SK-N-SH (cell line): ENCODE measurements around the gene ICAM5. TPM values are rescaled to one million over a fixed set of nuclear protein-coding genes. Genes with fewer than 3 reads are reported as not detected.
A peak's percentile ranks its signal among the peaks of the same experiment; 100 is the strongest.

Experiments
- CTCF ChIA-PET: fragments of 300-600, 350-600 bp; formaldehyde crosslinking; extraction: SDS; loops from one replicate; lab custom pipeline; 2021; lab: Yijun Ruan, JAX
- POLR2A ChIA-PET: fragments of 350-600 bp; sonication (Branson Sonifier 250); formaldehyde crosslinking; extraction: SDS; loops from one replicate; lab custom pipeline; 2020; ENCODE audit warnings: antibody characterized with exemption, inconsistent platforms; lab: Yijun Ruan, JAX
- DNase-seq: peaks from one replicate; pipeline ENCODE4 v3.0.0; 2012
- H2AFZ ChIP-seq: fragments of 200-600 bp; sonication (generic); 2 replicates; pipeline ENCODE4 v1.8.1; 2016; ENCODE audit warnings: antibody characterized with exemption, mild to moderate bottlenecking, low read depth
- H3F3A ChIP-seq: fragments of 200-600 bp; sonication (generic); replicated peaks from 2 replicates; pipeline ENCODE3; 2016; ENCODE audit warnings: antibody characterized with exemption, mild to moderate bottlenecking; ENCODE audit not compliant: insufficient read depth
- H3K27ac ChIP-seq, 2 experiments: fragments of 200-500 bp in 1 of 2; fragments of 200-600 bp in 1 of 2; sonication (Bioruptor generic) in 1 of 2; sonication (generic), shearing (Covaris generic) in 1 of 2; 2 replicates each; pipeline versions ENCODE4 v1.5.1 to v1.6.1; 2014 to 2016; ENCODE audit warnings: low read depth in 2 of 2, inconsistent platforms in 1 of 2, low read length in 1 of 2, mild to moderate bottlenecking in 1 of 2, mixed read lengths in 1 of 2
- H3K27me3 ChIP-seq: fragments of 200-600 bp; sonication (generic), shearing (Covaris generic); 2 replicates; pipeline ENCODE4 v1.6.1; 2016; ENCODE audit warnings: mixed run types; ENCODE audit not compliant: insufficient read depth
- H3K36me3 ChIP-seq, 2 experiments: fragments of 200-500 bp in 1 of 2; fragments of 200-600 bp in 1 of 2; sonication (Bioruptor generic) in 1 of 2; sonication (generic) in 1 of 2; replicated peaks in 1 of 2; 2 replicates each; pipeline versions ENCODE3 to v1.5.1; 2014 to 2016; ENCODE audit warnings: low read length in 1 of 2, mild to moderate bottlenecking in 1 of 2; ENCODE audit not compliant: insufficient read depth in 2 of 2, control insufficient read depth in 1 of 2
- H3K4me1 ChIP-seq, 2 experiments: fragments of 200-500 bp in 1 of 2; fragments of 200-600 bp in 1 of 2; sonication (Bioruptor generic) in 1 of 2; sonication (generic), shearing (Covaris generic) in 1 of 2; 2 replicates each; pipeline versions ENCODE4 v1.5.1 to v1.6.1; 2014 to 2016; ENCODE audit warnings: low read depth in 1 of 2, low read length in 1 of 2, mixed run types in 1 of 2; ENCODE audit not compliant: insufficient read depth in 2 of 2, control insufficient read depth in 1 of 2
- H3K4me2 ChIP-seq: fragments of 200-600 bp; sonication (generic), shearing (Covaris generic); 2 replicates; pipeline ENCODE4 v1.6.1; 2017; ENCODE audit warnings: mixed run types
- H3K4me3 ChIP-seq, 2 experiments: fragments of 200-500 bp in 1 of 2; fragments of 200-600 bp in 1 of 2; sonication (Bioruptor generic) in 1 of 2; sonication (generic), shearing (Covaris generic) in 1 of 2; 2 replicates each; pipeline versions ENCODE4 v1.5.1 to v1.8.1; 2014 to 2016; ENCODE audit warnings: low read depth in 2 of 2, inconsistent platforms in 1 of 2, low read length in 1 of 2, mild to moderate bottlenecking in 1 of 2, mixed read lengths in 1 of 2, moderate library complexity in 1 of 2
- H3K79me2 ChIP-seq: fragments of 200-600 bp; sonication (generic); 2 replicates; pipeline ENCODE4 v1.8.1; 2017; ENCODE audit warnings: mild to moderate bottlenecking; ENCODE audit not compliant: insufficient read depth
- H3K9ac ChIP-seq: fragments of 200-600 bp; sonication (generic); 2 replicates; pipeline ENCODE4 v1.6.1; 2017; ENCODE audit warnings: mixed run types
- H3K9me2 ChIP-seq: fragments of 200-600 bp; sonication (generic); 2 replicates; pipeline ENCODE4 v1.6.1; 2017; ENCODE audit warnings: mixed run types
- H3K9me3 ChIP-seq: fragments of 200-600 bp; sonication (generic); 2 replicates; pipeline ENCODE4 v1.6.1; 2017; ENCODE audit warnings: mixed run types, mild to moderate bottlenecking, moderate library complexity
- H4K20me1 ChIP-seq: fragments of 200-600 bp; sonication (generic); 2 replicates; pipeline ENCODE4 v1.6.1; 2017; ENCODE audit warnings: mild to moderate bottlenecking, mixed run types; ENCODE audit not compliant: insufficient read depth
- FOSL2 ChIP-seq: IDR thresholded peaks from 2 replicates; pipeline ENCODE4 v1.4.0; 2012; ENCODE audit warnings: low read depth, mild to moderate bottlenecking, moderate library complexity, borderline replicate concordance
- FOXM1 ChIP-seq: IDR thresholded peaks from 2 replicates; pipeline ENCODE4 v1.4.0; 2012; ENCODE audit warnings: low read depth, mild to moderate bottlenecking
- GABPA ChIP-seq: IDR thresholded peaks from 2 replicates; pipeline ENCODE4 v1.4.0; 2012; ENCODE audit warnings: low read depth, mild to moderate bottlenecking
- JUND ChIP-seq: IDR thresholded peaks from 2 replicates; pipeline ENCODE4 v1.4.0; 2012
- MEF2A ChIP-seq: IDR thresholded peaks from 2 replicates; pipeline ENCODE4 v1.4.0; 2012; ENCODE audit warnings: low read depth, borderline replicate concordance
- MXI1 ChIP-seq: IDR thresholded peaks from 2 replicates; pipeline ENCODE4 v1.6.1; 2012; ENCODE audit warnings: mild to moderate bottlenecking, low read depth, low read length, improper control_type of control experiment
- NRF1 ChIP-seq: IDR thresholded peaks from 2 replicates; pipeline ENCODE4 v1.6.1; 2012; ENCODE audit warnings: low read depth, mild to moderate bottlenecking, low read length
- POLR2AphosphoS5 ChIP-seq: IDR thresholded peaks from 2 replicates; pipeline ENCODE4 v1.6.1; 2012; ENCODE audit warnings: low read depth, low read length
- RAD21 ChIP-seq: IDR thresholded peaks from 2 replicates; pipeline ENCODE4 v1.6.1; 2012; ENCODE audit warnings: mild to moderate bottlenecking, low read length
- RFX5 ChIP-seq: IDR thresholded peaks from 2 replicates; pipeline ENCODE4 v1.6.1; 2012; ENCODE audit warnings: mild to moderate bottlenecking, improper control_type of control experiment, low read length
- TAF1 ChIP-seq: IDR thresholded peaks from 2 replicates; pipeline ENCODE4 v1.6.1; 2012; ENCODE audit warnings: low read depth, mild to moderate bottlenecking, low read length, moderate library complexity, borderline replicate concordance
- TCF12 ChIP-seq: IDR thresholded peaks from 2 replicates; pipeline ENCODE4 v1.4.0; 2012
- TEAD4 ChIP-seq: IDR thresholded peaks from 2 replicates; pipeline ENCODE4 v1.4.0; 2012; ENCODE audit warnings: mild to moderate bottlenecking, borderline replicate concordance; ENCODE audit not compliant: insufficient read depth
- WGBS: methylation state at CpG from one replicate; pipeline ENCODE4 v1.1.6; 2017; ENCODE audit warnings: low lambda C conversion rate; 5-methylcytosine and 5-hydroxymethylcytosine counted together
- polyA plus RNA-seq, 3 experiments: library from polyadenylated mRNA; depleted of rRNA; stranded (reverse); fragments of >200 nt; gene quantifications; 2 replicates each; pipeline ENCODE4 v1.2.3, GENCODE V29; 2012
- TF ChIP-seq, protein P1 (sequence below): IDR thresholded peaks from 2 replicates; pipeline ENCODE4 v1.4.0; 2012; ENCODE audit warnings: low read depth
- TF ChIP-seq, protein P2 (sequence below): IDR thresholded peaks from 2 replicates; pipeline ENCODE4 v1.4.0; 2012; ENCODE audit warnings: low read depth, borderline replicate concordance
- TF ChIP-seq, protein P3 (sequence below): fragments of 200-600 bp; sonication (generic); IDR thresholded peaks from 2 replicates; pipeline ENCODE4 v1.6.1; 2017; ENCODE audit warnings: antibody characterized with exemption, mild to moderate bottlenecking, moderate library complexity
- TF ChIP-seq, protein P4 (sequence below): fragments of 150-350 bp; IDR thresholded peaks from 2 replicates; pipeline ENCODE4 v1.6.1; 2016; ENCODE audit warnings: mild to moderate bottlenecking, low read depth, low read length

The ICAM5 gene
- polyA plus RNA-seq, 1 of the 3 experiments (the other 2 are of a cell fraction) = 5.2 TPM

DNA sequence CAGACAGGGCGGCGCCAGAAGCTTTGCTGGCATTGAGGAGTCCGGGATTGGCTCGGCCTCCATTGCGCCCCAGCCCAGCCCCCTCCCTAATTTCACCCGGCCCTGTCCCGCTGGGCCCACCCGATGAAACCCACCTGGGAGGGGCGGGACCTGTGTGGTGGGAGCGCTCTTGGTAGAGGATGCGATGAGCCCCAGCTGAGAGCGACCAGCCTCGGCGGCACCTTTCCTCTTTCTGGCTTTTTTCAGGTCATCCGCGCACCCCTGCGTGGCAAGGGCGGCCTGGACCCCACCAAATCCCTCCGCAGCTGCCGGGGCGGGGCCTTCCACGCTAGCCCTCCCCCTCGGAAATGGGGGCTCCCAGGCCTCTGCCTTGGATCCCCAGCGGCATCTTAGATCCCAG is 19.7 kb downstream of the ICAM5 start, which contains the start of gene ZGLP1:
Gene ZGLP1, minus strand, starts transcription at position 393 of the 400 bp plus-strand sequence.
- no peak within 1 kb of the TSS for H3K4me2 ChIP-seq
- WGBS = 87% methylated on average over 19 of the region's 24 CpGs

DNA sequence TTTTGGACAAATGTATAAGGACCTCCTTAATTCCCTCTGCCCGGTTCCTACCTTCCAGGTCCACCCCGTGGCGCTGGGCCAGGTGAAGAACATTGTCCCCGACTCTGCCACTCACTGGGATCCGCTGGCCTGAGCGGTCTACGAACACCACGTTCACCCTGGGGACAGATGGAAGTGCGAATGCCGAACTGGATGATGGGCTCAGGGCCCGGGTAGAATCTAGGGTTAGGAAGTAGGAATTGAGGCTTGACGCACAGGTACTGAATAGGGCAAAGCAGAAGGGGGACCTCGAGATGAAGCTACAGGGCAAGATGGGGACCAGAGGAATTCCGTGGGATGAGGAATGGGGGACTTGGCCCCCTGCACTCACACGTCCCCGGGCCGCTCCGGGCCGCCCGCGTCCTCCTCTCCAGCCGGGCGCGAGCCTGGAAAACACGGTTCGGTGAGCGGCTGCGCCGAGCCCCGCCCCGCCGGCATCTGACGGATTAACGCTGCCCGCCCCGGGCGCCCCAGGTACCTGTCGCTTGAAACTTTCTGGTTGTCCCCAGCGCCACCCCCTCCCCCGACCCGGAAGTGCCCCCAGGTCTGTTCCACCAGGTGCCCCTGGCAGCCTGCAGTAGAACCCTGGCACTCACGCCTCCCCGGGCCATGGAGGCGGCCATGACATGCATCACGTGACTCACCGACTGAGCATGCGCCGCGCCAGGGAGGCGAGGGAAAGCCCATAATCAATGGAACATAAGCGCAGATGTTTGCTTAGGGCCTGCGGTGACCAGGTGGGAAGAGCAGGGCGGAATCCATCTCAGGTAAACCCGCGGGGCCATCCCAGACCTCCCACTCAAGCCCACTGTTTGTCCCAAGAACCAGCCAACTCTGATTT is 25.8 kb downstream of the ICAM5 start, which contains the start of gene FDX2:
Gene FDX2, minus strand, starts transcription at position 681 of the 880 bp plus-strand sequence. Its CDS starts 19 bp downstream, at position 662.
- ChIA-PET CTCF (interaction anchor here (0.5 to 3.2 kb wide), 8 partner anchors 15 to 75 kb away, joined by 3 to 16 read pairs (median 4); partner anchors contain the start of gene ICAM1), POLR2A (interaction anchor here (1.1 to 1.4 kb wide), 2 partner anchors 10 to 44 kb away, joined by 5 to 8 read pairs; no protein-coding TSS in a partner anchor)
- WGBS = 4% methylated on average over 16 of the region's 55 CpGs
- no peaks in the 10 kb centered on the region for H4K20me1 ChIP-seq
- DNase-seq = peak; percentile 97
- peak within 1 kb of the TSS; percentile 86 for H2AFZ ChIP-seq
- H3K79me2 ChIP-seq = peaks cover 12% of the 10 kb centered on the region; the same call in 1 of the 2 replicates
- H3K27ac ChIP-seq = peak within 1 kb of the TSS; percentile 37 to 85
- H3K36me3 ChIP-seq = peaks cover 4 to 19% of the 10 kb centered on the region in 2 experiments
- no peaks in the 10 kb centered on the region for H3K27me3 ChIP-seq
- peak within 1 kb of the TSS; percentile 68 for H3K9ac ChIP-seq
- no peaks in the 10 kb centered on the region for H3K9me2 ChIP-seq
- peak within 1 kb of the TSS; percentile 73 to 79 for H3K4me3 ChIP-seq
- peaks cover 6% of the 10 kb centered on the region for H3F3A ChIP-seq
- H3K4me1 ChIP-seq = peaks cover 0 to 17% of the 10 kb centered on the region in 2 experiments; a peak in 1 of 4 replicates
- no peaks in the 10 kb centered on the region for H3K9me3 ChIP-seq
- H3K4me2 ChIP-seq = peak within 1 kb of the TSS; percentile 87
- no peak for TF ChIP-seq RAD21
- no peak; the same call in 1 of the 2 replicates for TF ChIP-seq RFX5
- TF ChIP-seq, protein P1, sequence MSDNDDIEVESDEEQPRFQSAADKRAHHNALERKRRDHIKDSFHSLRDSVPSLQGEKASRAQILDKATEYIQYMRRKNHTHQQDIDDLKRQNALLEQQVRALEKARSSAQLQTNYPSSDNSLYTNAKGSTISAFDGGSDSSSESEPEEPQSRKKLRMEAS = peak; percentile 91
- no peak for TF ChIP-seq MEF2A
- no peak for TF ChIP-seq FOXM1
- TF ChIP-seq, protein P2, sequence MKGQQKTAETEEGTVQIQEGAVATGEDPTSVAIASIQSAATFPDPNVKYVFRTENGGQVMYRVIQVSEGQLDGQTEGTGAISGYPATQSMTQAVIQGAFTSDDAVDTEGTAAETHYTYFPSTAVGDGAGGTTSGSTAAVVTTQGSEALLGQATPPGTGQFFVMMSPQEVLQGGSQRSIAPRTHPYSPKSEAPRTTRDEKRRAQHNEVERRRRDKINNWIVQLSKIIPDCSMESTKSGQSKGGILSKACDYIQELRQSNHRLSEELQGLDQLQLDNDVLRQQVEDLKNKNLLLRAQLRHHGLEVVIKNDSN = peak; percentile 98
- TF ChIP-seq POLR2AphosphoS5 = peak; percentile 95
- no peak; the same call in 1 of the 2 replicates for TF ChIP-seq JUND
- no peak for TF ChIP-seq FOSL2

More for the DNA sequence above, 19.7 kb downstream of the ICAM5 start, which contains the start of gene ZGLP1:
- Histone ChIP-seq H3F3A (no peaks in the 10 kb centered on the region), H3K27ac (no peak within 1 kb of the TSS), H3K79me2 (peaks cover 2% of the 10 kb centered on the region; the same call in 1 of the 2 replicates), H3K9ac (no peak within 1 kb of the TSS), H3K9me3 (no peaks in the 10 kb centered on the region), H3K4me1 (no peaks in the 10 kb centered on the region), H4K20me1 (no peaks in the 10 kb centered on the region), H3K9me2 (no peaks in the 10 kb centered on the region), H3K4me3 (no peak within 1 kb of the TSS), H3K27me3 (no peaks in the 10 kb centered on the region), H3K36me3 (peaks cover 0 to 4% of the 10 kb centered on the region in 2 experiments), H2AFZ (no peak within 1 kb of the TSS)
- POLR2A ChIA-PET = no interaction called here
- DNase-seq = no peak
- CTCF ChIA-PET = interaction anchor here (0.6 to 1.4 kb wide), 5 partner anchors 15 to 81 kb away, joined by 3 to 5 read pairs (median 3); no protein-coding TSS in a partner anchor
- TF ChIP-seq, protein P3, sequence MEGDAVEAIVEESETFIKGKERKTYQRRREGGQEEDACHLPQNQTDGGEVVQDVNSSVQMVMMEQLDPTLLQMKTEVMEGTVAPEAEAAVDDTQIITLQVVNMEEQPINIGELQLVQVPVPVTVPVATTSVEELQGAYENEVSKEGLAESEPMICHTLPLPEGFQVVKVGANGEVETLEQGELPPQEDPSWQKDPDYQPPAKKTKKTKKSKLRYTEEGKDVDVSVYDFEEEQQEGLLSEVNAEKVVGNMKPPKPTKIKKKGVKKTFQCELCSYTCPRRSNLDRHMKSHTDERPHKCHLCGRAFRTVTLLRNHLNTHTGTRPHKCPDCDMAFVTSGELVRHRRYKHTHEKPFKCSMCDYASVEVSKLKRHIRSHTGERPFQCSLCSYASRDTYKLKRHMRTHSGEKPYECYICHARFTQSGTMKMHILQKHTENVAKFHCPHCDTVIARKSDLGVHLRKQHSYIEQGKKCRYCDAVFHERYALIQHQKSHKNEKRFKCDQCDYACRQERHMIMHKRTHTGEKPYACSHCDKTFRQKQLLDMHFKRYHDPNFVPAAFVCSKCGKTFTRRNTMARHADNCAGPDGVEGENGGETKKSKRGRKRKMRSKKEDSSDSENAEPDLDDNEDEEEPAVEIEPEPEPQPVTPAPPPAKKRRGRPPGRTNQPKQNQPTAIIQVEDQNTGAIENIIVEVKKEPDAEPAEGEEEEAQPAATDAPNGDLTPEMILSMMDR = no peak
- TF ChIP-seq, protein P2 = no peak
- TF ChIP-seq, protein P4, sequence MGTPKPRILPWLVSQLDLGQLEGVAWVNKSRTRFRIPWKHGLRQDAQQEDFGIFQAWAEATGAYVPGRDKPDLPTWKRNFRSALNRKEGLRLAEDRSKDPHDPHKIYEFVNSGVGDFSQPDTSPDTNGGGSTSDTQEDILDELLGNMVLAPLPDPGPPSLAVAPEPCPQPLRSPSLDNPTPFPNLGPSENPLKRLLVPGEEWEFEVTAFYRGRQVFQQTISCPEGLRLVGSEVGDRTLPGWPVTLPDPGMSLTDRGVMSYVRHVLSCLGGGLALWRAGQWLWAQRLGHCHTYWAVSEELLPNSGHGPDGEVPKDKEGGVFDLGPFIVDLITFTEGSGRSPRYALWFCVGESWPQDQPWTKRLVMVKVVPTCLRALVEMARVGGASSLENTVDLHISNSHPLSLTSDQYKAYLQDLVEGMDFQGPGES = no peak
- TF ChIP-seq NRF1 = no peak
- TF ChIP-seq MXI1 = no peak
- no peak for TF ChIP-seq GABPA
- no peak for TF ChIP-seq TAF1
- no peak for TF ChIP-seq TCF12
- TF ChIP-seq POLR2AphosphoS5 = no peak
- TF ChIP-seq TEAD4 = no peak
